K562 (cell line): ENCODE results near the gene CBLIF. TPM values are rescaled to one million over a fixed set of nuclear protein-coding genes. Genes with fewer than 3 reads are reported as not detected.

Experiments used
- ATAC-seq: fragments of 200-7000 bp; cut with Tn5 transposase; 3 replicates; pipeline ENCODE4 v1.9.1; 2020; ENCODE audit warnings: moderate library complexity
- BruUV-seq: library from RNA; stranded (reverse); fragments of 400-500 nt; replicated peaks from 2 replicates; lab custom pipeline; 2021; lab: Mats Ljungman, UMichigan
- CTCF ChIA-PET: fragments of 300-600 bp; formaldehyde crosslinking; extraction: SDS; loops from one replicate; lab custom pipeline; 2021; ENCODE audit warnings: low intra/inter-chr PET ratio; lab: Yijun Ruan, JAX
- POLR2A ChIA-PET: fragments of 300-600, 350-650 bp; sonication (Branson Sonifier 250); formaldehyde crosslinking; extraction: SDS; loops from one replicate; lab custom pipeline; 2021; ENCODE audit warnings: antibody characterized with exemption, inconsistent platforms; lab: Yijun Ruan, JAX
- DNase-seq, 4 experiments: peaks; one replicate each; pipeline versions ENCODE4 v3.0.0 to v3.0.0-alpha.2; 2011 to 2018; ENCODE audit warnings: low spot score in 3 of 4, mixed read lengths in 3 of 4; ENCODE audit errors: extremely low read depth in 1 of 4
- FAIRE-seq: peaks from 2 replicates; lab custom pipeline; 2011; peaks lifted over from hg19 to GRCh38; lab: Jason Lieb, UNC
- H2AFZ ChIP-seq: 2 replicates; pipeline ENCODE4 v1.6.0; 2011; ENCODE audit warnings: low read depth, low read length, control low read depth, inconsistent platforms
- H3K27ac ChIP-seq: fragments of 200-600 bp; 3 replicates; pipeline ENCODE4 v1.8.0; 2011; ENCODE audit warnings: low read depth, mild to moderate bottlenecking, control low read depth, inconsistent platforms, low read length, moderate library complexity, mixed read lengths; ENCODE audit errors: extremely low read depth
- H3K27me3 ChIP-seq, 2 experiments: fragments of 300-600 bp in 1 of 2; 2 replicates in 1 of 2; 3 replicates in 1 of 2; pipeline versions ENCODE4 v1.6.0 to v1.8.0; 2011; ENCODE audit warnings: inconsistent platforms in 2 of 2, low read length in 2 of 2, mild to moderate bottlenecking in 1 of 2, mixed read lengths in 1 of 2, moderate library complexity in 1 of 2; ENCODE audit not compliant: control insufficient read depth in 2 of 2, insufficient read depth in 2 of 2
- H3K36me3 ChIP-seq: fragments of 300-600 bp; 3 replicates; pipeline ENCODE4 v1.8.0; 2011; ENCODE audit warnings: mild to moderate bottlenecking, low read length, inconsistent platforms; ENCODE audit not compliant: control insufficient read depth, insufficient read depth
- H3K4me1 ChIP-seq, 2 experiments: fragments of 200-600 bp in 1 of 2; replicated peaks in 1 of 2; 2 replicates in 1 of 2; 3 replicates in 1 of 2; pipeline versions ENCODE4 v1.5.1 to v1.8.0; 2011; ENCODE audit warnings: inconsistent platforms in 2 of 2, low read length in 2 of 2, mild to moderate bottlenecking in 1 of 2, mixed read lengths in 1 of 2, moderate library complexity in 1 of 2; ENCODE audit not compliant: control insufficient read depth in 2 of 2, insufficient read depth in 2 of 2
- H3K4me2 ChIP-seq: 2 replicates; pipeline ENCODE4 v1.6.1; 2011; ENCODE audit warnings: low read length, control low read depth, inconsistent platforms, mixed read lengths; ENCODE audit not compliant: insufficient read depth
- H3K4me3 ChIP-seq: fragments of 200-600 bp; sonication (generic), shearing (Covaris generic); 2 replicates; pipeline ENCODE4 v1.5.1; 2016; ENCODE audit warnings: control low read depth, inconsistent platforms
- H3K79me2 ChIP-seq: fragments of 200-600 bp; 3 replicates; pipeline ENCODE4 v1.8.0; 2011; ENCODE audit warnings: low read length, inconsistent platforms; ENCODE audit not compliant: control insufficient read depth, insufficient read depth
- H3K9ac ChIP-seq, 2 experiments: 2 replicates each; pipeline versions ENCODE4 v1.6.0 to v1.6.1; 2011; ENCODE audit warnings: low read depth in 2 of 2, low read length in 2 of 2, control low read depth in 1 of 2, inconsistent platforms in 1 of 2, mild to moderate bottlenecking in 1 of 2, mixed read lengths in 1 of 2; ENCODE audit not compliant: insufficient read depth in 1 of 2
- H3K9me1 ChIP-seq: one replicate; pipeline ENCODE4 v1.6.0; 2011; ENCODE audit warnings: inconsistent platforms, mild to moderate bottlenecking, low read length, moderate library complexity; ENCODE audit not compliant: control insufficient read depth, insufficient read depth
- H3K9me3 ChIP-seq: replicated peaks from 2 replicates; pipeline ENCODE4 v1.5.1; 2011; ENCODE audit warnings: low read depth, low read length, inconsistent platforms; ENCODE audit not compliant: control insufficient read depth, insufficient read depth
- H4K20me1 ChIP-seq: replicated peaks from 2 replicates; pipeline ENCODE4 v1.6.1; 2011; ENCODE audit warnings: low read length, inconsistent platforms, mixed read lengths; ENCODE audit not compliant: control insufficient read depth, insufficient read depth
- ATF1 ChIP-seq, 2 experiments: fragments of 450-650 bp in 1 of 2; IDR thresholded peaks; 2 replicates each; pipeline ENCODE4 v1.6.1; 2016; ENCODE audit warnings: missing compliant biosample characterization in 1 of 2, missing genetic modification characterization in 1 of 2
- COPS2 ChIP-seq: fragments of 450-650 bp; conservative IDR thresholded peaks from 2 replicates; pipeline ENCODE4 v1.6.1; 2016; ENCODE audit warnings: mild to moderate bottlenecking, moderate library complexity
- FUS ChIP-seq: fragments of 200-400 bp; formaldehyde crosslinking; optimal IDR thresholded peaks from 2 replicates; pipeline ENCODE3; 2017; ENCODE audit warnings: low read depth, low read length
- HMGXB4 ChIP-seq: sonication (generic); formaldehyde crosslinking; IDR thresholded peaks from 2 replicates; pipeline ENCODE4 v1.8.1; 2023; ENCODE audit warnings: mild to moderate bottlenecking, missing genetic modification reagents
- KDM2B ChIP-seq: fragments of 250-450 bp; sonication (Bioruptor Pico); IDR thresholded peaks from 2 replicates; pipeline ENCODE4 v1.8.0; 2021; ENCODE audit warnings: mild to moderate bottlenecking, moderate library complexity
- KLF1 ChIP-seq: fragments of 450-650 bp; IDR thresholded peaks from 2 replicates; pipeline ENCODE4 v1.6.1; 2016; ENCODE audit warnings: missing genetic modification characterization, missing compliant biosample characterization
- MAFK ChIP-seq: IDR thresholded peaks from 2 replicates; pipeline ENCODE4 v1.6.1; 2011; ENCODE audit warnings: low read length, improper control_type of control experiment
- MYNN ChIP-seq, 2 experiments: sonication (generic); formaldehyde crosslinking in 1 of 2; IDR thresholded peaks; 2 replicates each; pipeline versions ENCODE4 v1.5.0 to v1.6.1; 2016 to 2020; ENCODE audit warnings: antibody characterized with exemption in 1 of 2, missing genetic modification reagents in 1 of 2
- POLR2B ChIP-seq: fragments of 450-650 bp; IDR thresholded peaks from 2 replicates; pipeline ENCODE4 v1.6.1; 2018; ENCODE audit warnings: low read depth; ENCODE audit not compliant: partially characterized antibody
- SP1 ChIP-seq: sonication (generic); formaldehyde crosslinking; IDR thresholded peaks from 2 replicates; pipeline ENCODE4 v1.8.1; 2022; ENCODE audit warnings: mild to moderate bottlenecking, missing genetic modification reagents
- SRSF9 ChIP-seq: fragments of 200-400 bp; formaldehyde crosslinking; IDR thresholded peaks from 2 replicates; pipeline ENCODE4 v1.6.1; 2017; ENCODE audit warnings: low read depth, low read length, borderline replicate concordance
- SUPT5H ChIP-seq: fragments of 450-650 bp; IDR thresholded peaks from 2 replicates; pipeline ENCODE4 v1.6.1; 2016
- U2AF1 ChIP-seq: fragments of 200-400 bp; formaldehyde crosslinking; optimal IDR thresholded peaks from 2 replicates; pipeline ENCODE3; 2017; ENCODE audit warnings: mild to moderate bottlenecking, low read depth, low read length, moderate library complexity
- ZFP1 ChIP-seq: fragments of 450-650 bp; formaldehyde crosslinking; IDR thresholded peaks from 2 replicates; pipeline ENCODE4 v1.4.0; 2020; ENCODE audit warnings: mild to moderate bottlenecking, mixed read lengths
- ZNF668 ChIP-seq: fragments of 250-450 bp; sonication (Bioruptor Pico); IDR thresholded peaks from 2 replicates; pipeline ENCODE4 v1.8.0; 2022; ENCODE audit warnings: mild to moderate bottlenecking, inconsistent platforms
- WGBS: fragments of 100-300 bp; shearing (Covaris generic); methylation state at CpG from one replicate; pipeline ENCODE4 v1.1.6; 2016; ENCODE audit warnings: low coverage, mixed read lengths; ENCODE audit not compliant: insufficient coverage; ENCODE audit errors: missing lambda C conversion rate; 5-methylcytosine and 5-hydroxymethylcytosine counted together
- in situ Hi-C: fragments of 300-500 bp; cut with MboI; formaldehyde crosslinking; loops from 4 replicates; pipeline ENCODE4 v1.15.0; 2018; ENCODE audit warnings: inconsistent platforms, mixed read lengths
- intact Hi-C: fragments of 100-400 bp; cut with micrococcal nuclease; formaldehyde crosslinking; loops from 2 replicates; pipeline ENCODE4 v1.14.2; 2022
- polyA plus RNA-seq, 8 experiments: library from polyadenylated mRNA; depleted of rRNA in 4 of 8; stranded (reverse) in 5 of 8; unstranded in 3 of 8; fragments of >200 nt; fragmentation: Nextera tagmentation in 2 of 8; fragmentation: Illumina TruSeq in 1 of 8; extraction: Ambion mirVana in 2 of 8; extraction: Trizol in 1 of 8; gene quantifications; 2 replicates each; pipeline versions ENCODE4 v1.2.1 to v1.2.3, GENCODE V29; 2011 to 2014; ENCODE audit warnings: inconsistent platforms in 1 of 8, missing spikeins in 1 of 8
- total RNA-seq, 7 experiments: library from RNA; depleted of rRNA in 6 of 7; stranded (reverse); fragments of >200 nt in 6 of 7; fragmentation: Illumina TruSeq in 2 of 7; extraction: Trizol in 2 of 7; gene quantifications; 2 replicates each; pipeline versions ENCODE4 v1.2.1 to v1.2.3, GENCODE V29; 2011 to 2021; ENCODE audit warnings: low replicate concordance in 1 of 7
- TF ChIP-seq, protein P1 (sequence below): fragments of 450-650 bp; IDR thresholded peaks from 2 replicates; pipeline ENCODE4 v1.6.1; 2017; ENCODE audit warnings: antibody characterized with exemption, mild to moderate bottlenecking

The CBLIF gene
- total and polyA plus RNA-seq, 9 of the 15 experiments (the other 6 are each of a cell fraction or from before 2014, with no cell fraction given) = 0.07 to 0.83 (median 0.54) TPM

- no peak overlapping the region for H3K27ac ChIP-seq
- in situ Hi-C loops = no loop called here
- H3K9ac ChIP-seq = no peak overlapping the region; a peak in 2 of 4 replicates
- no peak overlapping the region for H3K4me3 ChIP-seq
- no peaks in the 10 kb centered on the region for H3K79me2 ChIP-seq
- H3K4me1 ChIP-seq = peaks cover 13 to 17% of the 10 kb centered on the region in 2 experiments
- 63% methylated on average over 3 of the region's 3 CpGs for WGBS
- H2AFZ ChIP-seq = no peak overlapping the region
- intact Hi-C loops = no loop called here
- no peaks in the 10 kb centered on the region for H3K27me3 ChIP-seq
- POLR2A ChIA-PET = interaction anchor here (1.2 to 2.1 kb wide), 2 partner anchors 12 to 463 kb away, joined by 3 to 5 read pairs; no protein-coding TSS in a partner anchor
- H3K9me1 ChIP-seq = peaks cover 4% of the 10 kb centered on the region
- BruUV-seq = no TSS peak
- H3K9me3 ChIP-seq = no peaks in the 10 kb centered on the region
- H4K20me1 ChIP-seq = peaks cover 7% of the 10 kb centered on the region; the same call in 1 of the 2 replicates
- FAIRE-seq (no peak), ATAC-seq (no peak), DNase-seq (no peak)
- H3K36me3 ChIP-seq = peaks cover 74% of the 10 kb centered on the region; the same call in 2 of the 3 replicates
- no peak overlapping the region for H3K4me2 ChIP-seq
- CTCF ChIA-PET = no interaction called here
- TF ChIP-seq MYNN (IDR thresholded peaks at IDR 0.05) = no peak
- no peak for TF ChIP-seq MYNN (CRISPR knock-in tag; IDR thresholded peaks at IDR 0.05)
- TF ChIP-seq FUS = no peak
- TF ChIP-seq COPS2 = no peak
- TF ChIP-seq ATF1 (CRISPR knock-in tag; IDR thresholded peaks at IDR 0.05) = no peak
- TF ChIP-seq ATF1 (tag; IDR thresholded peaks at IDR 0.05) = no peak
- no peak for TF ChIP-seq KDM2B (CRISPR knock-in tag)
- no peak for TF ChIP-seq POLR2B
- no peak for TF ChIP-seq SRSF9
- no peak for TF ChIP-seq ZFP1 (CRISPR knock-in tag)
- TF ChIP-seq, protein P1, sequence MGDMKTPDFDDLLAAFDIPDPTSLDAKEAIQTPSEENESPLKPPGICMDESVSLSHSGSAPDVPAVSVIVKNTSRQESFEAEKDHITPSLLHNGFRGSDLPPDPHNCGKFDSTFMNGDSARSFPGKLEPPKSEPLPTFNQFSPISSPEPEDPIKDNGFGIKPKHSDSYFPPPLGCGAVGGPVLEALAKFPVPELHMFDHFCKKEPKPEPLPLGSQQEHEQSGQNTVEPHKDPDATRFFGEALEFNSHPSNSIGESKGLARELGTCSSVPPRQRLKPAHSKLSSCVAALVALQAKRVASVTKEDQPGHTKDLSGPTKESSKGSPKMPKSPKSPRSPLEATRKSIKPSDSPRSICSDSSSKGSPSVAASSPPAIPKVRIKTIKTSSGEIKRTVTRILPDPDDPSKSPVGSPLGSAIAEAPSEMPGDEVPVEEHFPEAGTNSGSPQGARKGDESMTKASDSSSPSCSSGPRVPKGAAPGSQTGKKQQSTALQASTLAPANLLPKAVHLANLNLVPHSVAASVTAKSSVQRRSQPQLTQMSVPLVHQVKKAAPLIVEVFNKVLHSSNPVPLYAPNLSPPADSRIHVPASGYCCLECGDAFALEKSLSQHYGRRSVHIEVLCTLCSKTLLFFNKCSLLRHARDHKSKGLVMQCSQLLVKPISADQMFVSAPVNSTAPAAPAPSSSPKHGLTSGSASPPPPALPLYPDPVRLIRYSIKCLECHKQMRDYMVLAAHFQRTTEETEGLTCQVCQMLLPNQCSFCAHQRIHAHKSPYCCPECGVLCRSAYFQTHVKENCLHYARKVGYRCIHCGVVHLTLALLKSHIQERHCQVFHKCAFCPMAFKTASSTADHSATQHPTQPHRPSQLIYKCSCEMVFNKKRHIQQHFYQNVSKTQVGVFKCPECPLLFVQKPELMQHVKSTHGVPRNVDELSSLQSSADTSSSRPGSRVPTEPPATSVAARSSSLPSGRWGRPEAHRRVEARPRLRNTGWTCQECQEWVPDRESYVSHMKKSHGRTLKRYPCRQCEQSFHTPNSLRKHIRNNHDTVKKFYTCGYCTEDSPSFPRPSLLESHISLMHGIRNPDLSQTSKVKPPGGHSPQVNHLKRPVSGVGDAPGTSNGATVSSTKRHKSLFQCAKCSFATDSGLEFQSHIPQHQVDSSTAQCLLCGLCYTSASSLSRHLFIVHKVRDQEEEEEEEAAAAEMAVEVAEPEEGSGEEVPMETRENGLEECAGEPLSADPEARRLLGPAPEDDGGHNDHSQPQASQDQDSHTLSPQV = no peak
- no peak for TF ChIP-seq HMGXB4 (CRISPR knock-in tag)
- no peak for TF ChIP-seq SP1 (CRISPR knock-in tag)
- no peak for TF ChIP-seq ZNF668 (CRISPR knock-in tag)
- no peak for TF ChIP-seq KLF1 (tag)
- no peak for TF ChIP-seq MAFK
- no peak for TF ChIP-seq U2AF1
- no peak for TF ChIP-seq SUPT5H
These were observed 57.5 kb downstream of the CBLIF start for GRCh38 chr11:59787816-59788215.
